Measurements from ENCODE around the gene SEC16A. TPM values are rescaled to one million over a fixed set of nuclear protein-coding genes. Genes with fewer than 3 reads are reported as not detected.
"Not testable (repeated sequence)": the region's sequence is repeated elsewhere in the genome, so short reads cannot be mapped to it uniquely, and the experiment has no call there.

Gene SEC16A
- total and polyA plus RNA-seq, 5 experiments from 2014 or later = 14.2 to 84.8 (median 35.8) TPM

DNA sequence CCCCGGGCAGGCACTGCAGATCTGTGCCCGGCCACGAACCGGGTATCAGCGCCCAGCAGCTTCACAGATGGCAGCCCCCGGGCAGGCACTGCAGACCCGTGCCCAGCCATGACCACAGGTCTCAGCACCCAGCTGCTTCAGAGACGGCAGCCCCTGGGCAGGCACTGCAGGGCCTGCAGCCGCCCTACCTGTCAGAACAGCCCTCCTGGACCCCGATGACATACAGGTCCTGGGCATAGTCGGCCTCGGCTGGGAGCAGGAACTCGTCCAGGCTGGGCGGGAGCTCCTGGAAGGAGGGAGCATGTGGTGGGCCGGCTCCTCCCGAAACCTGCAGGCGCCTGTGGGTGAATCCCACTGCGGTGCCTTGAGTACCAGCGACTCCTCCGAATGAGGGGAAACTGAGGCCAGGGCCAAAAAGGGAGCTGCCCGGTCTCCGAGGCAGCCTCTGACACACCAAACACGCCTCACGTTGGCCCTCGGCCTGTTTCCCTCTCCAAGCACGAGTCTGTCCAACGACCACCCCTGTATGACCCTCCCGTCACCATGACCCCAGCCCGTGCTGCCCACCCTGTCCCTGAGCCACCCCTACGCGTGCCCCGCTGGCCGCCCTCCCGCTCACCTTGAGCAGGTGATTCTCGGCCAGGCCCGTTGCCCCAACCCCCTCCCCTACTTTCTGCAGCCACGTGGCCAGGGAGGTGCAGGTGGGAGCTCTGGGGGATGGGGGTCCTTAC is 48.8 kb downstream of the SEC16A start:
- Mint-ChIP-seq H3K36me3 (peaks cover 0 to 12% (median 0%) of the 10 kb centered on the region in 3 donors), H3K4me3 (no peak overlapping the region), H3K4me1 (peaks cover 13 to 28% (median 26%) of the 10 kb centered on the region in 4 donors), H3K27me3 (no peaks in the 10 kb centered on the region), H3K27ac (no peak overlapping the region), H3K9me3 (no peaks in the 10 kb centered on the region)
- ATAC-seq (no peak), DNase-seq (no peak)
- POLR2A ChIA-PET = interaction anchor here (0.5 kb wide), 1 partner anchor 13 kb away, joined by 4 read pairs; no protein-coding TSS in a partner anchor

- no peak for ATAC-seq
- no peak for DNase-seq
Observed at GRCh38 chr9:136433043-136433715, 49.7 kb downstream of the SEC16A start.

DNA sequence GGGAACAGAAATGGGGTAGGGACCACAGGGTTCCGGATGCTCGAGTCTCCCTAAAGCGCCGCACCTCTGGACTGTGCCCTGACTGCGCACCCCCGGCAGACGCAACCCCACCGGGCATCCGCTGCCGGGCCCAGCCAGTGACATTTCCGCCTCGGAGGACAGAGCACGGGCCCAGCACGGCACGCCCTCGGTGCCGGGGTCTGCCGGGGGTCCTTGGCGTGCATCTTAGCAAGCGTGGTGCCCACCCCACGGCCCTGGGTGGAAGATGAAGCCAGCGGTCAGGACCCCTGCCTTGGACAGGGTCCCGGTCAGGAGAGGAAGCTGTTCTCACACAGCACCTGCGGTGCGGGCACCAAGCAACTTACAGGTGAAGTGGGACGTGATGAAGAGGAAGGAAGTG is 50.2 kb downstream of the SEC16A start:
- DNase-seq (no peak), ATAC-seq (no peak)
- POLR2A ChIA-PET = no interaction called here
- Mint-ChIP-seq H3K36me3 (peaks cover 0 to 13% (median 0%) of the 10 kb centered on the region in 3 donors), H3K4me1 (peaks cover 11 to 20% (median 17%) of the 10 kb centered on the region in 4 donors), H3K27me3 (no peaks in the 10 kb centered on the region), H3K27ac (no peak overlapping the region), H3K9me3 (no peaks in the 10 kb centered on the region), H3K4me3 (no peak overlapping the region)

More at GRCh38 chr9:136433043-136433715, 49.7 kb downstream of the SEC16A start:
- Mint-ChIP-seq H3K4me3 (no peak overlapping the region), H3K27ac (no peak overlapping the region), H3K4me1 (peaks cover 11 to 25% (median 23%) of the 10 kb centered on the region in 4 donors), H3K36me3 (peaks cover 0 to 13% (median 0%) of the 10 kb centered on the region in 3 donors), H3K9me3 (no peaks in the 10 kb centered on the region), H3K27me3 (no peaks in the 10 kb centered on the region)
- POLR2A ChIA-PET = no interaction called here

DNA sequence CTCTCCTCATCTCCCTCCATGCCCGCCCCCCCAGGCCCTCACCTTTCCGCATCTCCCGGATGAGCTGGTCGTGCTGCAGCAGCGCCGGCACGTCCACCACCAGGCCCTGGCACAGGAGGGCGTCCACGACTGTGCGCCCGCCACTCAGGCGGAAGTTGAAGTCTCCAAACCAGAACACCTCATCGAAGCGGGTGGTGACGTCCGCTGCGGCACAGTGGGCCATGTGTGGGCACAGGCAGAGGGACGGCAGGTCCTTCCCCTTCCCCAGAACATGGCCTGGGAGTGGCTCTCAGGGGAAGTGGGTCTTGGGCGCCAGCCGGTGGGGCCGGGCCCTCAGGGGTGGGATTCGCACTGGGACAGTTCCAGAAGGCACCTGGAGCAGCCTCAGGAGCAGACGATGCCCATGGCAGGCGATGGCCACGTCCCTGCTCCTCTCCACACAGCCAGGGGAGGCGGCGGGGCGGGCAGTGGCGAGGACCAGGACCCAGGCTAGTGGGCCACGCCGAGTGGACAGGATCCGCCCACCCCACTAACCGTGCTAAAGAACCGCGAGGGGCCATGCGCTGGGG is 51.0 kb downstream of the SEC16A start:
- Mint-ChIP-seq H3K27me3 (no peaks in the 10 kb centered on the region), H3K9me3 (no peaks in the 10 kb centered on the region), H3K4me1 (peaks cover 7 to 13% (median 10%) of the 10 kb centered on the region in 4 donors), H3K4me3 (no peak overlapping the region), H3K36me3 (peaks cover 0 to 10% (median 0%) of the 10 kb centered on the region in 3 donors), H3K27ac (no peak overlapping the region)
- no peak for DNase-seq
- POLR2A ChIA-PET = interaction anchor here (0.5 kb wide), 1 partner anchor 208 kb away, joined by 4 read pairs; no protein-coding TSS in a partner anchor
- ATAC-seq = no peak

GRCh38 chr9:136430588-136431234 is 52.1 kb downstream of the SEC16A start:
- H3K36me3 Mint-ChIP-seq = peaks cover 0 to 16% (median 0%) of the 10 kb centered on the region in 3 donors
- POLR2A ChIA-PET = no interaction called here
- ATAC-seq = no peak
- H3K4me1 Mint-ChIP-seq = peaks cover 0 to 3% (median 1%) of the 10 kb centered on the region in 4 donors
- H3K27ac Mint-ChIP-seq = peak overlapping the region in 1 of 10 donors; percentile 29
- H3K9me3 Mint-ChIP-seq = no peaks in the 10 kb centered on the region
- DNase-seq = no peak
- no peak overlapping the region for H3K4me3 Mint-ChIP-seq
- H3K27me3 Mint-ChIP-seq = no peaks in the 10 kb centered on the region

GRCh38 chr9:136429683-136430491 is 53.0 kb downstream of the SEC16A start:
- H3K9me3 Mint-ChIP-seq = no peaks in the 10 kb centered on the region
- H3K4me3 Mint-ChIP-seq = no peak overlapping the region
- no peaks in the 10 kb centered on the region for H3K27me3 Mint-ChIP-seq
- ATAC-seq = no peak
- H3K36me3 Mint-ChIP-seq = peaks cover 0 to 22% (median 0%) of the 10 kb centered on the region in 3 donors
- H3K4me1 Mint-ChIP-seq = no peaks in the 10 kb centered on the region
- no peak for DNase-seq
- POLR2A ChIA-PET = interaction anchor here (0.5 to 1.1 kb wide), 2 partner anchors 17 to 482 kb away, joined by 3 to 11 read pairs; no protein-coding TSS in a partner anchor
- peak overlapping the region in 2 of 10 donors; percentile 29 to 40 for H3K27ac Mint-ChIP-seq

GRCh38 chr9:136429075-136429628 is 53.7 kb downstream of the SEC16A start:
- DNase-seq (no peak), ATAC-seq (no peak)
- Mint-ChIP-seq H3K36me3 (peaks cover 0 to 24% (median 0%) of the 10 kb centered on the region in 3 donors), H3K27me3 (no peaks in the 10 kb centered on the region), H3K27ac (no peak overlapping the region), H3K4me1 (peaks cover 0 to 3% (median 0%) of the 10 kb centered on the region in 4 donors), H3K4me3 (no peak overlapping the region), H3K9me3 (no peaks in the 10 kb centered on the region)
- POLR2A ChIA-PET = interaction anchor here (0.5 to 1.1 kb wide), 3 partner anchors 10 to 483 kb away, joined by 3 to 11 read pairs (median 3); no protein-coding TSS in a partner anchor

- ATAC-seq = no peak
- Mint-ChIP-seq H3K27ac (peak overlapping the region in 2 of 10 donors; percentile 9 to 33), H3K4me3 (no peak overlapping the region), H3K27me3 (no peaks in the 10 kb centered on the region), H3K4me1 (peaks cover 0 to 3% (median 0%) of the 10 kb centered on the region in 4 donors), H3K9me3 (no peaks in the 10 kb centered on the region), H3K36me3 (peaks cover 0 to 39% (median 0%) of the 10 kb centered on the region in 3 donors)
- POLR2A ChIA-PET = interaction anchor here (0.7 kb wide), 1 partner anchor 759 kb away, joined by 12 read pairs; no protein-coding TSS in a partner anchor
- no peak for DNase-seq
Observed at GRCh38 chr9:136426787-136427186, 56.1 kb downstream of the SEC16A start.

DNA sequence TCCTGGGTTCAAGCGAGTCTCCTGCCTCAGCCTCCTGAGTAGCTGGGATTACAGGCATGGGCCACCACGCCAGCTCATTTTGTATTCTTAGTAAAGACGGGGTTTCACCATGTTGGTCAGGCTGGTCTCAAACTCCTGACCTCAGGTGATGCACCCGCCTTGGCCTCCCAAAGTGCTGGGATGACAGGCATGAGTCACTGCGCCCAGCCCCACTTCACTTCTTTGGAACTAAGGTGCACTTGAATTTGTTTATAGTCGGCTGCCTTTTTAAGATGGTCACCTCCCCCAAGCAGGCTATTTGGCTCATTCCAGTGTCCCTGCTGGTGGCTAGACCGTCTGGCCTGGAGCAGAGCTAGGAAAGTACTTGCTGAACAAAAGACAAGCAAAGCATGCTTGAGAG is 57.5 kb downstream of the SEC16A start:
- H3K9me3 Mint-ChIP-seq, POLR2A ChIA-PET, H3K4me3 Mint-ChIP-seq, H3K4me1 Mint-ChIP-seq, H3K27me3 Mint-ChIP-seq, DNase-seq, ATAC-seq: not testable (repeated sequence)
- Mint-ChIP-seq H3K27ac (peak overlapping the region in 3 of 10 donors; percentile 24 to 65 (median 53)), H3K36me3 (peaks cover 0 to 49% (median 2%) of the 10 kb centered on the region in 3 donors)

DNA sequence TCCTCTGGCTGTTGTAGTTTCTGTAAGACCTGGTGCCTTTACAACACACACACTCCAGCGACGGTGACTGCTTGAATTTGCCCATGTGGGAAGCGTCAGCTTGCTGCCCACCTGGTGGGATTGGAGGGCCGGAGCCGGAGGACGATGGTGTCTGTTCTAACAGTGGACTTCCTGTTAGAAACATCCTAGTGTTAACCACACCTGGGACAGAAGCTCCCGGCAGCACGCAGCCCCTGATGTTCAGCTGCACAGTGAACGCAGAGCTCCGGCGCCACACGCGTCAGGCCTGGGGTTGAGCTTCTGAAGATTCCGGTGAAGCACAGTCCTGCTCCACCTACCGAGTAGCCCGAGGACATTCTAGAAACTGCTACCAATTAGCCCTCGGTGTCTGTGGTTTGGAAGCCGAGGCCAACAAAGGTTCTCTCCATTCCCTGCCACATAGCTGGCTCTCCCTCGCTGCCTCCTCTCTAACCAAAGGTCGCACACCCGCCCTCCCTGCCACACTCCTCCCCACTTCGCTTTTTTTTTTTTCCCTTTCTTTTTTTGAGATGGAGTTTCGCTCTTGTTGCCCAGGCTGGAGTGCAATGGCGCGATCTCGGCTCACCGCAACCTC is 58.0 kb downstream of the SEC16A start:
- POLR2A ChIA-PET = interaction anchor here (1.1 kb wide), 1 partner anchor 24 kb away, joined by 3 read pairs; no protein-coding TSS in a partner anchor
- ATAC-seq (no peak), DNase-seq (no peak)
- peaks cover 0 to 3% (median 0%) of the 10 kb centered on the region in 4 donors for H3K4me1 Mint-ChIP-seq
- no peaks in the 10 kb centered on the region for H3K27me3 Mint-ChIP-seq
- H3K36me3 Mint-ChIP-seq = peaks cover 0 to 46% (median 3%) of the 10 kb centered on the region in 3 donors
- no peak overlapping the region for H3K4me3 Mint-ChIP-seq
- no peaks in the 10 kb centered on the region for H3K9me3 Mint-ChIP-seq
- H3K27ac Mint-ChIP-seq = peak overlapping the region in 3 of 10 donors; percentile 18 to 65 (median 53)
